Stomach smooth muscle (tissue), 2 donors: ENCODE measurements around the gene CDR2L.
"Not testable (repeated sequence)": the region's sequence is repeated elsewhere in the genome, so short reads cannot be mapped to it uniquely, and the experiment has no call there.

Source experiments
- H3K27ac ChIP-seq: one replicate; pipeline ENCODE4 v1.7.0; 2013; ENCODE audit warnings: mild to moderate bottlenecking, low read length, inconsistent platforms
- H3K27me3 ChIP-seq, 2 donors: one replicate each; pipeline ENCODE4 v1.7.0; 2013; ENCODE audit warnings: low read length in 2 of 2; ENCODE audit not compliant: insufficient read depth in 2 of 2, control insufficient read depth in 1 of 2
- H3K36me3 ChIP-seq, 2 donors: one replicate each; pipeline ENCODE4 v1.7.0; 2013; ENCODE audit warnings: low read length in 2 of 2; ENCODE audit not compliant: control insufficient read depth in 2 of 2, insufficient read depth in 2 of 2
- H3K4me1 ChIP-seq: one replicate; pipeline ENCODE4 v1.7.0; 2013; ENCODE audit warnings: low read length; ENCODE audit not compliant: control insufficient read depth, insufficient read depth
- H3K4me3 ChIP-seq, 2 donors: one replicate each; pipeline ENCODE4 v1.7.0; 2013; ENCODE audit warnings: low read length in 2 of 2
- H3K9ac ChIP-seq, 2 donors: one replicate each; pipeline ENCODE4 v1.7.0; 2013; ENCODE audit warnings: low read length in 2 of 2, mild to moderate bottlenecking in 1 of 2
- H3K9me3 ChIP-seq, 2 donors: one replicate each; pipeline ENCODE4 v1.7.0; 2013; ENCODE audit warnings: low read length in 2 of 2; ENCODE audit not compliant: control insufficient read depth in 2 of 2
- donor health status: healthy.
- donor health status: Pancreatic carcinoma.

The CDR2L gene

DNA sequence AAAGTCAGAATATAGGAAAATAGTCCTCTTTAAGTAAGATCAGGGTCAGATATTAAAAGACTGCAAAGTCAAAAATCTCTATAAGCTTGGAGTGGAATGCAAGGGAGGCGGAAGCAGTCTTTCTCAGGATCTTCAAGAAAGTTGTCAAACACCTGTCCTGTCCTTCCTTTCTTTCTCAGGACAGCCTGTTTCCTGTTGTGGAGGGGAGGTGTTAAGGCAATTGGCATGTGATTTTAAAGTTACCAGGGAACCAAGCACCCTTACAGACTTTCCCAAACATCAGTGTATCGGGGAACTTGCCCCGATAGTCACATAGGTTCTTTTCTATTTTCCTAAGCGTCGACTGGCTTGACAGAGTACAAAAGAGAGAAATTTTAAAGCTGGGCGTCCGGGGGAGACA, 57.3 kb downstream of the CDR2L start:
- no peak overlapping the region for H3K27ac ChIP-seq

DNA sequence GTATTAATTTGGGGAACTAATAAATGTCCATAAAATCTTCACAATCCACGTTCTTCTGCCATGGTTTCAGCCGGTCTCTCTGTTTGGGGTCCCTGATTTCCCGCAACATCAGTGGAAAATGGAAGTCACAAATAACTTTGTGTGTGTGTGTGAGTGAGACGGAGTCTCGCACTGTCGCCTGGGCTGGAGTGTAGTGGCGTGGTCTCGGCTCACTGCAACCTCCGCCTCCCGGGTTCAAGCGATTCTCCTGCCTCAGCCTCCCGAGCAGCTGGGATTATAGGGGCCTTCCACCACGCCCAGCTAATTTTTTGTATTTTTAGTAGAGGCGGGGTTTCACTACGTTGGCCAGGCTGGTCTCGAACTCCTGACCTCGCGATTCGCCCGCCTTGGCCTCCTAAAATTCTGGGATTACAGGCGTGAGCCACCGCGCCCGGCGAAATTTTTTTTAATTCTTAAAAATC, 58.5 kb downstream of the CDR2L start:
- Histone ChIP-seq H3K27ac (peak overlapping the region; percentile 97), H3K4me1 (peaks cover 12% of the 10 kb centered on the region), H3K9ac (peak overlapping the region; percentile 88 to 97), H3K4me3 (peak overlapping the region; percentile 92 to 99), H3K36me3 (peaks cover 12 to 16% of the 10 kb centered on the region in 2 donors)
- not testable (repeated sequence) for H3K9me3 ChIP-seq, H3K27me3 ChIP-seq

More for the DNA sequence above, 57.3 kb downstream of the CDR2L start:
- no peak overlapping the region for H3K4me3 ChIP-seq
- peaks cover 20 to 26% of the 10 kb centered on the region in 2 donors for H3K36me3 ChIP-seq
- H3K9me3 ChIP-seq = no peaks in the 10 kb centered on the region
- H3K4me1 ChIP-seq = peaks cover 12% of the 10 kb centered on the region
- no peak overlapping the region for H3K9ac ChIP-seq
- H3K27me3 ChIP-seq = no peaks in the 10 kb centered on the region

DNA sequence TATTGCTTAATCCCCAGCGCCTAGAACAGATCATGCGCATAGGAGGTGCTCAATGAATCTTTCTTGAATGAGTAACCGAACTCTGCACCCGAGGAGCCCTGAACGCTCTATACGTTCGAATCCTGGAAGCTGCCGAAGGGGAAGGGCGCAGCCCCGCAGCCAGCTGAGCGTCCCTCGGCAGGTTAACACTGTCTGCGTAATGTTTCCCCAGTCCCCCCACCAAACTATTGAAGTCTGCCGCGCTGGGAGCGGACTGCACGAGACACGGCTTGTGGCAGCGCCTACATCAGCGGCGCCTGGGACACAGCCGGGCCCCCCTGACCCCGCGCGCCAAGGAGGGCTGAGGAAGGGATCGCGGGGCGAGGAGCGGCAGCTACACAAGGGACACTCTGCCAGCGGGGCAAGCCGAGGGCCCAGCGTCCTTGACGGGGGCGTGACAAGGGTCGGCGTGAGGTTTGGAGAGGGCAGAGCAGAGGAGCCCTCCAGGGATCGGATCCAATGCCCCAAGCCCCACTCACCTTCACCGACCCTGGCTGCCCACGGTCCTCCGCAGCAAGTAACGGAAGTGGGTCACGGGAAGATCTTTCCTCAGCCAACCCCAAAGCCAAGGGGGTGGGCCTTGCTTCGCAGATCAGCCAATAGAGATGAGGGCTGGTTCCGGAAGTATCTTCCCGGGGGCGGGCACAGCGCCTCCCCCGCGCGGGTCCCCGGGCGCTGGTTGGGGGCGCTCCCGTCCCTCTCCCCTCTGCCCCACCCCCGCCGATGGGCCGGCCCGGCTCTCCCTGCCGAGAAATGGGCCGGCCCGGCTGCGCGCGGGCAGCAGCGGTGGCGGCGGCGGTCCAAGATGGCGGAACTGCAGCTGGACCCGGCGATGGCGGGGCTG, 59.2 kb downstream of the CDR2L start, which contains the start of the genes ATP5PD and KCTD2:
ATP5PD (minus strand) TSS at position 563 of the 883 bp plus-strand sequence. CDS start 4,319 bp downstream, outside the sequence.
KCTD2 (plus strand) TSS at position 819 of the 883 bp plus-strand sequence; CDS start at position 845, 26 bp downstream.
- no peaks in the 10 kb centered on the region for H3K27me3 ChIP-seq
- H3K4me1 ChIP-seq = peaks cover 12% of the 10 kb centered on the region
- peak within 1 kb of the TSS; percentile 88 to 97 for H3K9ac ChIP-seq
- no peaks in the 10 kb centered on the region for H3K9me3 ChIP-seq
- peaks cover 8 to 13% of the 10 kb centered on the region in 2 donors for H3K36me3 ChIP-seq
- H3K4me3 ChIP-seq = peak within 1 kb of the TSS; percentile 92 to 99
- peak within 1 kb of the TSS; percentile 97 for H3K27ac ChIP-seq

DNA sequence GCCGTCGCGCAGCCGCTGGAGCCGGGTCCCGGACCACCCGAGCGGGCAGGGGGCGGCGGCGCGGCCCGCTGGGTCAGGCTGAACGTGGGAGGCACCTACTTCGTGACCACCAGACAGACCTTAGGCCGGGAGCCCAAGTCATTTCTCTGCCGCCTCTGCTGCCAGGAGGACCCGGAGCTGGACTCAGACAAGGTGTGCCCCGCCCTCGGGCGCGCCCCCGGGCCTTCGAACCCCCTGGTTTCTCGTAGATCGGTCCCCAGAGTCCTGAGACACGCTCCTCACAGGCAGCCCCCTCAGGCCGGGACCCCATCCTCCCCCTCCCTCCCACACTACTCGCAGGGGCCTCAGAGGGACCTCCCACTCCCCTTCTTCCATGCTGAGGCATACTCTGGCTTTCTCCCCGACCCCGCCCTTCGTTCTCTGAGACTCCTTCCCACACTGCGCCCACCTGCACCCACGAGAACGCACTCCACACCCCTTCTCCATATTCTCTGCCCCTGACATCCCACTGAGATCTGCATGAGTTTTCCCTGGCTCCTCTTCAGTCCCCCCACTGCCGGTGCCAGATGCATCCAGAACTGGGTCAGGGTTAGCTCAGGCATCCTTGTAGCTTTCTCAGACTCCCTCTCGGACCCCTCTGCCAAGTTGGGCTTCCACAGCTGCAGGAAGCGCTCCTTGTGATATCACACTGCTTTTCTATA, 60.1 kb downstream of the CDR2L start:
- Histone ChIP-seq H3K27ac (peak overlapping the region; percentile 67), H3K27me3 (no peaks in the 10 kb centered on the region), H3K9ac (peak overlapping the region; percentile 68 to 78), H3K9me3 (no peaks in the 10 kb centered on the region), H3K36me3 (peaks cover 7% of the 10 kb centered on the region in 2 donors), H3K4me1 (peaks cover 12% of the 10 kb centered on the region), H3K4me3 (peak overlapping the region; percentile 80 to 85)

DNA sequence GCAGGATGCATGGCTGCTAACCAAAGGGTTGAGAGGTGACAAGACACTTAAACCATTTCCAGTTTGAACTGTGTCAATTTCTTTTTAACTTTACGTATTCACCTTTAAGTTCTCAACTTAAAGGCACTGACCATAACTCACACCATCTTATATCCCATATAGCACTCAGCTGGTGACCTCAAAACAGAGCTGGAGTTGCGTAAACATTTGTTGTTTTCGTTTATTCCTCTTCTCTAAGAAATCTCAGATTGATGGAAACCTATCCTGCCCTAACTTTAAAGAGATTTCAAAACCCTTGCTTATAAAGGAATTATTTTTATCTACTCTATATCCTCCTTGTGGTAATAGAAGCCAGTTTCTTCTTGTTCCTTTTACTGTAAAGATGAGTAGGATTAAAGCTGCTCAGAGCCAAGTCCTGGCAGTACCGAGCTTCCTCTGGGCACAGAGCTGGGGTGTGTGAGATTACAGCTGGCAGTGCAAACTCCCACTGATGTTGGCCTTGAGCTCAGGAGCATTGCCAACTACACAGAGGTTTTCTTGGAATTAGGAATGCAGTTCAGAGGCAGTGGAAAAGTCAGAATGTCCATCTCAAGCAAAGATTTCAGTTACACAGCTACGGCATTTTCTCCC, 60.9 kb downstream of the CDR2L start:
- Histone ChIP-seq H3K9ac (peak overlapping the region; percentile 68 to 78), H3K27ac (peak overlapping the region; percentile 67), H3K36me3 (peaks cover 9 to 14% of the 10 kb centered on the region in 2 donors), H3K4me3 (peak overlapping the region; percentile 80 to 85), H3K4me1 (peaks cover 12% of the 10 kb centered on the region), H3K9me3 (no peaks in the 10 kb centered on the region), H3K27me3 (no peaks in the 10 kb centered on the region)

DNA sequence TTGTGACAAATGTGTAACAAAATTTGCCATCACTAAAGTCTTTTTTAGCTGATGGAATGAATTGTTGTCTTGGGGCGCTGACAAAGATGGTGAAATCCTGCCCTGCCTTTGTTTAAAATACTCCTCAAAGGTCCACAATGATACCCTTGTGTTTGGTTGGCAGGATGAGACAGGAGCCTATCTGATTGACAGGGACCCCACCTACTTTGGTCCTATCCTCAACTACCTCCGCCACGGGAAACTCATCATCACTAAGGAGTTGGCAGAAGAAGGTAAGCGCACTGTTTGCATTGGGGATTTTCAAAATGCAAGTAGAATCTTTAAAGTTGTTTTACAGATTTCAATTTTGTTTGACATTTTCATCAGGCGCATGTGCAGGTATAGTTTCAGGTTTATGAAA, 61.6 kb downstream of the CDR2L start:
- Histone ChIP-seq H3K27ac (no peak overlapping the region), H3K4me3 (no peak overlapping the region), H3K36me3 (peaks cover 14 to 18% of the 10 kb centered on the region in 2 donors), H3K9ac (no peak overlapping the region), H3K27me3 (no peaks in the 10 kb centered on the region), H3K4me1 (peaks cover 12% of the 10 kb centered on the region), H3K9me3 (no peaks in the 10 kb centered on the region)

DNA sequence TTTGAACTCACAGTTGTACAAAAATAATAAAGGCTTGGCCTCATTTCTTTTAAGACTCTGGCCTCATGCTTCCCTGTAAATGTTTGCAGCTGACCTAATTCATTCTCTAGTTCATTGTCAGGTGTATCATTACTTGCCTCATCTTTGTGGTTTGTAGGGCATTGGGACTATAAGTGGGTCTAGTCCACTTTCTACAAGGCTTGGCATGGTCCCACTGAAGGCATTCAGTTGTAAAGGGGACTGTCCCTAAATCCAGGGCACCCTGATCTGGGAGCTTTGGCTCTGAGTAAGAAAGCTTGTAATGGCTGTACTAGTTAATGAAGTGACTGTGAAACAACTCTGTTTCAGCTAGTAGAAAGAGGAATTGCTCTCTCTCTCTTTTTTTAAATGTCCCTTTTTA, 62.3 kb downstream of the CDR2L start:
- Histone ChIP-seq H3K27ac (no peak overlapping the region), H3K4me3 (no peak overlapping the region), H3K9ac (no peak overlapping the region), H3K36me3 (peaks cover 17 to 21% of the 10 kb centered on the region in 2 donors), H3K4me1 (peaks cover 12% of the 10 kb centered on the region), H3K27me3 (no peaks in the 10 kb centered on the region), H3K9me3 (no peaks in the 10 kb centered on the region)

DNA sequence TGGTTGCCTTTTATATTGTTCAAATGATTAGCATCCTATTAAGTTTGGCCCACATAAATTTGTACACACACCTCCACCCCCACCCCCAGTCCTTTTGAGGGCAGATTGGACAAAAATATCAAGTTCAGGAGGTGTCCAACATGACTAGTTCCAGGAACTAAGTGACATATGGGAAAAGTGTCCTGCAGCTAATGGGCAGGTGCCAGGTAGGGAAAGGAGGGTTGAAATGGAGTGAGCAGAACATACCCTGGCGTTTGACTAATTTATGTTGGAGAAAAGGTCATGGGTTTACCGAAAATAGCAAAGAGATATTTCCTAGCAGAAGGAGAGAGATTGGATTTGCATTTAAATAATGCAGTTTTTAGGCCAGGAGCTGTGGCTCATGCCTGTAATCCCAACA, 64.5 kb downstream of the CDR2L start:
- Histone ChIP-seq H3K4me3 (no peak overlapping the region), H3K27me3 (no peaks in the 10 kb centered on the region), H3K9ac (no peak overlapping the region), H3K4me1 (peaks cover 8% of the 10 kb centered on the region), H3K27ac (no peak overlapping the region), H3K36me3 (peaks cover 19 to 21% of the 10 kb centered on the region in 2 donors), H3K9me3 (no peaks in the 10 kb centered on the region)
